HG02981 (cell line): ENCODE results near the gene PCP2.
"Not testable (repeated sequence)": the region's sequence is repeated elsewhere in the genome, so short reads cannot be mapped to it uniquely, and the experiment has no call there.

ENCODE experiments used
- ATAC-seq: cut with Tn5 transposase; IDR thresholded peaks from one replicate; pipeline ENCODE4 v1.9.1; 2021; ENCODE audit warnings: mild to moderate bottlenecking, moderate library complexity; ENCODE audit not compliant: unreplicated experiment

PCP2 gene

GRCh38 chr19:7662657-7663056 is 29.1 kb upstream of the PCP2 start:
- no peak for ATAC-seq

DNA sequence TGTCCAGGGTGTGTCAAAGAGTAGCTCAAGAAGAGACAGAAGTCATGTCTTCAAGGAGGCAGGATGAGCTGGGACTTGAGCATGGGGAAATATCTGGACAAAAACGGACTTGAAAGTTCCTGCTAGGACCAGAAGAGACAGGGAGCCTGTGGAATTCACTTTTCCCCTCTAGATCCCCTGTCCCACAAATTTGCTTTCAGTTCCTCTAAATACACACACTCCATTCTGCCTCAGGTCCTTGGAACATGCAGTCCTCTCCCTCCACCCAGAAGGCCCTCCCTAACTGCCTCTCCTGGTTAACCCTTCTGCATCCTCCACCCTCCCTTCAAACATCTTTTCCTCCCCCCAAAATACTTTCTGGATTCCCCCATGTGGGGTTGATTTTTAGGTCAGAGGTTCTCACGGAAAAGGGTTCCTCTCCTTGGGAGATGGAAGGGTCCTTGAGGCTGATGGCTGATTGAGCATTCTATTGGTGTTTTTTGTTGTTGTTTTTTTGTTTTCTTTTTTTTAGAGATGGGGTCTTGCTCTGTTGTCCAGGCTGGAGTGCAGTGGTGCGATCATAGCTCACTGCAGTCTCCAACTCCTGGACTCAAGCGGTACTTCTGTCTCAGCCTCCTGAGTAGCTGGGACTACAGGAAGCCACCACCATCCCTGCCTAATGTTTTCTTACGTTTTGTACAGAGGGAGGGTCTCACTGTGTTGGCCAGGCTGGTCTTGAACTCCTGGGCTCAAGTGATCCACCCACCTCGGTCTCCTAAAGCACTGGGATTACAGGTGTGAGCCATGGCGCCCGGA is 28.4 kb upstream of the PCP2 start:
- ATAC-seq, result no peak

- ATAC-seq, result no peak
Observed at GRCh38 chr19:7658219-7658686, 24.7 kb upstream of the PCP2 start.

DNA sequence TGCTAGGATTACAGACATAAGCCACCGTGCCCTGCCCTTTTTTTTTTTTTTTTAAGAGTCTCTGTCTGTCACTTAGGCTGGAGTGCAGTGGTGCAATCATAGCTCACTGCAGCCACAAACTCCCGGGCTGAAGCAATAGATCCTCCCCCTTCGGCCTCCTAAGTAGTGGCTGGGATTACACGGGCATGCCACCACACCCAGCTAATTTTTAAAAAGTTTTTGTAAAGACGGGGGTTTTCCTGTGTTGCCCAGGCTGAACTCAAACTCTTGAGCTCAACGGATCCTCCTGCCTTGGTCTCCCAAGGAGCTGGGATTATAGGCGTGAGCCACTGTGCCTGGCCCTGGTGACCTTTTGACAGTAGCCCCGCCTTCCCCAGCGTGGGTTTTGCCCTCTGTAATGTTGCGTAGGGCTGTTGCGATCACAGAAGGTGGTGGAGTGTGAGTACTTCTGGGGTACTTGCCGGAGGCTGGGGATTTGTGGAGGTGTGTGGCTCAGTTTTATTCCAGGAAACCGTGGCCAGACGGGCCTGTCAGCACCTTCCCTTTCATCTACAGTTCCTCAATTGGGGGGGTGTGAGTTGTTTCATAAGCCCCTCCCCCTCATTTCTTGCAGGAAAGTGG is 23.7 kb upstream of the PCP2 start:
- no peak for ATAC-seq

- no peak for ATAC-seq
Observed at GRCh38 chr19:7655581-7655980, 22.1 kb upstream of the PCP2 start.

GRCh38 chr19:7654401-7654800 is 20.9 kb upstream of the PCP2 start:
- no peak for ATAC-seq

DNA sequence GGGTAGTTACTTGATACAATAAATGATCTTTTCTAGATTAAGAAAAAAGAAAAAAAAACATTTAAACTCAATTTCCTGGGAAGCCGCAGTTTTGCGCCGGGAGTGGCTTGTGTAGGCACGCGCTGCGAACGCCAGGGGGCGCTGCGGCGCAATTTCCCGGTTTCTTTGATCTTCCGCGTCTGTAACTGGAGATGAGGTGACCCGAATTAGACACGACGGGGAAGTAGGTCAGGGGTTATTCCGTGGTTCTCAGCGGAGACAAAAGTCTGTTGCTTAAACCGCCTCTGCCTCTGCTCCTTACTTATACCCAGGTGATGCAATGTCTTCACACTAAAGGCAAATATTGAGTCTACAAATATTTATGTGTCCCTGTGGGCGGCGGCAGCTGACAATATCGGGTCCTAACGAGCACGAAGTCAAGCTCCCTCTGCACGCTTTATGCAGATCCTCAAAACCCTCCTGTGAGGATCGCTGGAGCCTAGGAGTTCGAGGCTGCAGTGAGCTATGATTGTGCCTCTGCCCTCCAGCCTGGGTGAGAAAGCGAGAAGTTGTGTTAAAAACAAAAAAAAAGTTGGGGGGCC is 18.6 kb upstream of the PCP2 start:
- ATAC-seq, result no peak

GRCh38 chr19:7650148-7650547 is 16.6 kb upstream of the PCP2 start:
- ATAC-seq, result no peak

DNA sequence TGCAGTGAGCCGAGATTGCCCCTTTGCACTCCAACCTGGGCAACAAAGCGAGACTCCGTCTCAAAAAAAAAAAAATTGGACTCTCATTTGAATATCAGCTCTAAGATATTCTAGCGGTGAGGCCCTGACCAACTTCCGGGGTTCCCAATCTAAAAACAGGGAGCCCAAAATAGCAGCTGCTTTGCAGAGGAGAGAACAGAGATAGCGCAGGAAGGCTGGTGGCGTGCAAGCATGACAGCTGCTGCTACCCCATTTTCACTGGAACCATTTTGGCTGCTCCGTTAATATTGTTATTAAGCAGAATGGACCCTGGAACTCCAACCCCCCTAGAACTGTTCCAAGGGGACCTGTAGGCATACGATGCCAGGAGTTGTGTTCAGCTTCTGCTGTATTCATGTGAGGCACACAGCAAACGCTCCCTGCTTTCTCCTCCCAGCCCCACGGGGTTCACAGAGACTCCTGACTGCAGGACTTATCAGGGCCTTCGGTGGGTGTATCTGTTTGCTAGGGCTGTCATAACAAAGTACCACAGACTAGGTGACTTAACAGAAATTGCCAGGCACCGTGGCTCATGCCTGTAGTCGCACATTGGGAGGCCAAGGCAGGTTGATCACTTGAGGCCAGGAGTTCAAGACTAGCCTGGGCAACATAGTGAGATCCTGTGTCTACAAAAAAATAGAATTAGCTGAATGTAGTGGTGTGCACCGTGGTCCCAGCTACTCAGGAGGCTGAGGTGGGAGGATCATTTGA is 14.9 kb upstream of the PCP2 start:
- ATAC-seq, result no peak

DNA sequence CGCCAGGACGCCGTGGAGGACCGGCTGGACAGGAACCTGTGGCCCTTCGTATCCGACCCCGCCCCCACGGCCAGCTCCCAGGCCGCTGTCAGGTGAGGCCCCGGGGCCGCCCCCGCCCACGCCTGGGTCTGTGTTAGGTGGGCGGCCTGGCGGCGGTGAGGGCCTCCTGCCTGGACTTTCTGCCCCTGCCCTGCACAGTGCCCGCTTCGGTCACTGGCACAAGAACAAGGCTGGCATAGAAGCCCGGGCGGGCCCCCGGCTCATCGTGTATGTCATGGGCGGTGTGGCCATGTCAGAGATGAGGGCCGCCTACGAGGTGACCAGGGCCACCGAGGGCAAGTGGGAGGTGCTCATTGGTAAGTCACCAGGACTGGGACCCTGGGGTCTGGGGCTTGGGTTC is 13.6 kb upstream of the PCP2 start:
- ATAC-seq, result no peak

DNA sequence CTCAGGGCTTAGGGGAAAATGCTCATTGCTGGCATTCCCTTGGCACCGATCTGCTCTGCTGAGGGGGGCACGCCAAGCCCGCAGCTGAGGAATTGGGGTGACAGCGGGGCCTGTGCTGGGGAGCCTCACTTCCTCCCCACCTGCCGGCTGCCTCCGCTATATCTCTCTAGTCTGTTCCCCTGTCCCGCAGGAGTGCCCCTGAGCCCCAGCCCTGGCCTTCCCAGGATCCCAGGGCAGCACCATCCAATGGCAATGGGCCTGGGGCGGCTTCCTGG is 12.8 kb upstream of the PCP2 start:
- no peak for ATAC-seq

- ATAC-seq, result no peak
Observed at GRCh38 chr19:7645656-7646425, 12.3 kb upstream of the PCP2 start.

DNA sequence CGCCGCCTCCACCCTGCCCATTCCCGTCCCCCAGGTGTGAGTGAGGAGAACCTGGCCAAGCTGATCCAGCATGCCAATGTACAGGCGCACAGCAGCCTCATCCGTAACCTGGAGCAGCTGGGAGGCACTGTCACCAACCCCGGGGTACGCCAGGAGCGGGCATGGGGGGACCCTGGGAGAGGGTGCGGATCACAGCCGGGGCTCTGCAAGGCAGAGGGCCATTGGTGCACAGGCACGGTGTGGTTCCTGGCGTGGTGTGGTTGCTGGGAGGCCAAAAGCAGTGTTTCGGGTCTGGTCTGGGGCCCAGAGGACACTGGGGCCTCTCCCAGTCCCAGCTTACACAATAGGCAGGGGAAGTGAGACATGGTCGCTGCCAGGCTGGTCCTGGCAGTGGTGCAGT is 11.6 kb upstream of the PCP2 start:
- ATAC-seq, result no peak

DNA sequence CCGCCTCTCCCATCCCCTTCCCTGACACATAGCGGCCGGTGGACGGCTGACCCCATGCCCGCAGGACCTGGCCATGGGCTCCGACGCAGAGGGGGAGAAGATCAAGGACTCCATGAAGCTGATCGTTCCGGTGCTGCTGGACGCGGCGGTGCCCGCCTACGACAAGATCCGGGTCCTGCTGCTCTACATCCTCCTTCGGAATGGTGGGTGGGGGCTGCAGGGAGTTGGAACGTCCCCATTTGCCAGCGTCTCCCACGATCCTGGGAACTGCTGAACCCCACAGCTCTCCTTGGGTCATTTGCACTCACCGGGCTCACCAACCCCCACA is 11.0 kb upstream of the PCP2 start:
- ATAC-seq, result no peak

DNA sequence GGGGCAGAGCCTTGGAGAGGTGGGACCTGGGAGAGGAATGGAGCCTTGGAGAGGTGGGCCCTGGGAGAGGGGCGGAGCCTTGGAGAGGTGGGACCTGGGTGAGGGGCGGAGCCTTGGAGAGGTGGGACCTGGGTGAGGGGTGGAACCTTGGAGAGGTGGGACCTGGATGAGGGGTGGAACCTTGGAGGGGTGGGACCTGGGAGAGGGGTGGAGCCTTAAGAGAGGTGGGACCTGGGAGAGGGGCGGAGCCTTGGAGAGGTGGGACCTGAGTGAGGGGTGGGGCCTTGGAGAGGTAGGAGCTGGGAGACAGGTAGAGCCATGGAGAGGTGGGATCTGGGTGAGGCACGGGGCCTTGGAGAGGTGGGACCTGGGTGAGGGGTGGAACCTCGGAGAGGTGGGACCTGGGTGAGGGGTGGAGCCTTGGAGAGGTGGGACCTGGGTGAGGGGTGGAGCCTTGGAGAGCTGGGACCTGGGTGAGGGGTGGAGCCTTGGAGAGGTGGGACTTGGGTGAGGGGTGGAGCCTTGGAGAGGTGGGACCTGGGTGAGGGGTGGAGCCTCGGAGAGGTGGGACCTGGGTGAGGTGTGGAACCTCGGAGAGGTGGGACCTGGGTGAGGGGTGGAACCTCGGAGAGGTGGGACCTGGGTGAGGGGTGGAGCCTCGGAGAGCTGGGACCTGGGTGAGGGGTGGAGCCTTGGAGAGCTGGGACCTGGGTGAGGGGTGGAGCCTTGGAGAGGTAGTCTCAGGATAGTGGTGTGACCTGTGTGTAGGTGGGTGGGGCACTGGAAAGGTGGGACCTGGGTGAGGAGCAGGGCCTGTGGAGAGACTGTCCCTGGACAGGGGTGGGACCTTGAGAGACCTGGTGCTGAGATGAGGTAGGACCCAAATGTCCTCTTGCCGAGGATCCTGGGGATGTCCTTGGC is 10.4 kb upstream of the PCP2 start:
- ATAC-seq, result not testable (repeated sequence)

GRCh38 chr19:7643031-7643415 is 9.5 kb upstream of the PCP2 start:
- ATAC-seq, result no peak

GRCh38 chr19:7642295-7643030 is 8.9 kb upstream of the PCP2 start:
- ATAC-seq, result no peak

GRCh38 chr19:7641290-7642276 is 8.1 kb upstream of the PCP2 start:
- ATAC-seq, result no peak
